ENCODE results near the gene HMGCL.
"Not testable (repeated sequence)": the region's sequence is repeated elsewhere in the genome, so short reads cannot be mapped to it uniquely, and the experiment has no call there.

Gene HMGCL

GRCh38 chr1:23825762-23826522 is 713 bp upstream of the HMGCL start:
- DNase-seq: peak; percentile 30

GRCh38 chr1:23824711-23825075 is 536 bp downstream of the HMGCL start:
- no peak for DNase-seq

DNA sequence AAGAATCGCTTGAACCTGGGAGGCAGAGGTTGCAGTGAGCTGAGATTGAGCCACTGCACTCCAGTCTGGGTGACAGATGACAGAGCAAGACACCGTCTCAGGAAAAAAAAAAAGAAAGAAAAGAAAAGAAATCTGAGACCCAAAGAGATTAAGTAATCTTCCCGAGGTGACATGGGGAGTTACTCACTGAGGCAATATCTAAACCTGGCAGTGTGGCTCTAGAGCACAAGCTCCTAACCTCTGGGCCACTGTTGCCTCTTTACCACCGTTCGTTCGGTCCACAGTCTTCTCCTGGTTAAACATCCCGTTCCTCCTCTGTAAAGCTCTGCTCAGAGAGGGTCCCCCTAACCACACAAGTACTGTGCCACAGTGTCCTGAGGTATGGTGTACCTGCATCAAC is 1.5 kb downstream of the HMGCL start:
- no peak for DNase-seq

DNA sequence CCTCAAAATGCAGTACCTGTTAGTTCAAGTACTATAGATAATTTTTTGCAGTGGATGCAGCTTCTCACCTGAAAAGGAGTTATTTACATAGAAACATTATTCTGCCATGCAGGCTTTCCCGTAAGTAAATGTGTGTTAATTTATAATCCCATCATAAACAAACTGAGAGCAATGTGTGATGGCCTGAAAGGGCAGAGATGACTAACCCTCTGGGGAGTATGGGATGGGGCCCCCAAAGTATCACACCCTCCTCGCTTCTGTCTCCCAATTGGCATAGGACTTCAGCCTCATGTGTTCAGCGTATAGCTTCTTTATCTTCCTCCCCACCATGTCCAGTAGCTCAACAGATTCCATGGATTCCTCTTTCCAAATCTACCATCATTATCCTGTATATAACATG is 7.6 kb downstream of the HMGCL start:
- DNase-seq: no peak

DNA sequence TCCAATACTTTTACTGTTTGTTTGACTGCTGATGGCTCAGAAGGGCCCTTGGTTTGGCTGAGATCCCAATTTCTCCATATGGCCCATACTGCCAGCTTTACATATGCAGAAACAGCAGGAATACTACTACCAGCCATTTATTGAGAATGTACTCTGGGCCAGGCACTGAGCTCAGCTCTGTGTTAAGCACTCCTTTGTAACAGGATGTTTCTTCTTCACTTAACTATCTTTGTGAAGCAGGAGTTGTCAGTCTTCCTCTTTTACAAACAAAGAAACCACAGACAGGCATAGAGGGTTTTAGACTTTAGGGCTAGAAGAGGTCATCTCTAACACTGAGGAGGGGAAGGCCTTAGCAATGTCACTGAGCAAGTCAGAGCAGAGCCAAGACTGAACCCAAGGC is 8.3 kb downstream of the HMGCL start:
- DNase-seq: no peak

- no peak for DNase-seq
Observed at GRCh38 chr1:23816361-23816760, 8.9 kb downstream of the HMGCL start.

DNA sequence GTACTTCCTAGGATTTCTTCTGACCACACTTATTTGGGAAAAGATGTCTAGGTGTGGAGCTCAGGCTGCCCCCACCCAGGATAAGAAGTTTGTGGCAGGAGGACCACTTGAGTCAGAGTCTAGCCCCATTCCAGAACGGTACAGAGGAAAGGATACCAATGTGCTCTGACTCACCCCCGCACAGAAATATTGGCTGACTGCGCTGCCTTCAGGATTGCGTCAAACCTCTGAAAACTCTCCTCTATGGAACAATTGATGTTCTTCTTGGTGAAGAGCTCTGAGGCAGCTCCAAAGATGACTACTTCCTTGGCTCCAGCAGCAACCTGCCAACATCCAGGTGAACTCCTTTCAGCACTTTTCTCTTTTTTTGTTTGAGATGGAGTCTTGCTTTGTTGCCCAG is 11.2 kb downstream of the HMGCL start:
- no peak for DNase-seq

DNA sequence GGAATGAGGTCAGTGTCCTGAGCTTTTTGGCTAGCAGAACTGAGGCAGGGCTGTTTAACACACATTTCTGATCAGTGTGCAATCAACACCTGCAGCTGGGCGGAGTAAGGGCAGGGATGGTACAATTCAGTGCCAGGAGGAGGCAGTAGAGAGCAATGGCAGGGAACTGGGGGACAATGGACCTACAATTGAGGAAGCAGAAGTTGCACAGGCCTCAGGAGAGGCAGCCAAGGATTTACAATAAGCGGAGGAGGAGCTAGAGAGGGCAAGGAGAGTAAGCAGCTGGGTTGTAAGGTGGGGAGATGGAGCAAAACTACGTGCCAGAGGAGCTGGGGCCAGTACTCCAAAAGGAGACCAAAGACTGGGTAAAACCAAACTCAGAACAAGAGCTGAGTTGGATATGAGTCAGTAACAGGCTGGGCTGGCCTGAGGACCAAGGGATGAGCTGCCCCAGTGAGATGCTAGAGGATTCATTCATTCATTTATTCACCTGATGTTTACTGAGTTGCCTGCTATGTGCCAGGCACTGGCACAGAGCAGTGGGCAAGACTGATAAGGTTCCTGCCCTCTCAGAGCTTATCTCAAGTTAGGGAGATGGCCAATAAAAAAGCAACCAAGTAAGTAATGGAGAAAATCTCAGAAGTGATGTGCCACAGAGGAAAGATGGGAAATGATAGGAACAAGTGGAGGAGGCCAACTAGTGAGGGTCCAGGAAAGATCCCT is 14.2 kb downstream of the HMGCL start:
- DNase-seq: peak; percentile 6

DNA sequence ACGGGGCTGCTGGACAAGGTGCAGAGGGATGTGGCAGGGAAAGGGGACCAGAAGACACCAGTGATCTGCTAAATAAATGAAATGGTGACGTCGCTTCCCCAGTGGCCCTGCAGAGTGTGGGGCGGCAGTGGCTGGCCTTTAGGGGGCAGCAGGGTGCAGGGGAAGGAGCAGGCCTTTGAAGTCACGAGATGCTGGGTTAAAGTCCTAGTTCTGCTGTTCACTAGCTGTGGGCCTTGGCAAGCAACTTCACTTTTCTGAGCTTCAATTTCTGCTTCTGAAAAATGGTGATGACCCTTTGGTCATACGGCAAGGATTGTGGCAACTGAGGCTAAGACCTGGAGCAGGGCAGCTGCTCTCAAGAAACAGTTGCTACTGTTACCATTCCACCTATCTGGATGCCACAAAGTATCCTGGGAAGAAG is 15.5 kb downstream of the HMGCL start:
- DNase-seq: peak; percentile 52

GRCh38 chr1:23807453-23807852 is 17.8 kb downstream of the HMGCL start:
- DNase-seq: no peak

GRCh38 chr1:23806280-23806679 is 18.9 kb downstream of the HMGCL start:
- no peak for DNase-seq

GRCh38 chr1:23805025-23805424 is 20.2 kb downstream of the HMGCL start:
- DNase-seq: no peak

GRCh38 chr1:23804183-23804835 is 20.9 kb downstream of the HMGCL start:
- no peak for DNase-seq

GRCh38 chr1:23803674-23804073 is 21.6 kb downstream of the HMGCL start:
- no peak for DNase-seq

- not testable (repeated sequence) for DNase-seq
Observed at GRCh38 chr1:23802809-23803342, 22.4 kb downstream of the HMGCL start.

- DNase-seq: no peak
Observed at GRCh38 chr1:23801876-23802275, 23.4 kb downstream of the HMGCL start.

GRCh38 chr1:23801338-23801748 is 23.9 kb downstream of the HMGCL start:
- DNase-seq: no peak

DNA sequence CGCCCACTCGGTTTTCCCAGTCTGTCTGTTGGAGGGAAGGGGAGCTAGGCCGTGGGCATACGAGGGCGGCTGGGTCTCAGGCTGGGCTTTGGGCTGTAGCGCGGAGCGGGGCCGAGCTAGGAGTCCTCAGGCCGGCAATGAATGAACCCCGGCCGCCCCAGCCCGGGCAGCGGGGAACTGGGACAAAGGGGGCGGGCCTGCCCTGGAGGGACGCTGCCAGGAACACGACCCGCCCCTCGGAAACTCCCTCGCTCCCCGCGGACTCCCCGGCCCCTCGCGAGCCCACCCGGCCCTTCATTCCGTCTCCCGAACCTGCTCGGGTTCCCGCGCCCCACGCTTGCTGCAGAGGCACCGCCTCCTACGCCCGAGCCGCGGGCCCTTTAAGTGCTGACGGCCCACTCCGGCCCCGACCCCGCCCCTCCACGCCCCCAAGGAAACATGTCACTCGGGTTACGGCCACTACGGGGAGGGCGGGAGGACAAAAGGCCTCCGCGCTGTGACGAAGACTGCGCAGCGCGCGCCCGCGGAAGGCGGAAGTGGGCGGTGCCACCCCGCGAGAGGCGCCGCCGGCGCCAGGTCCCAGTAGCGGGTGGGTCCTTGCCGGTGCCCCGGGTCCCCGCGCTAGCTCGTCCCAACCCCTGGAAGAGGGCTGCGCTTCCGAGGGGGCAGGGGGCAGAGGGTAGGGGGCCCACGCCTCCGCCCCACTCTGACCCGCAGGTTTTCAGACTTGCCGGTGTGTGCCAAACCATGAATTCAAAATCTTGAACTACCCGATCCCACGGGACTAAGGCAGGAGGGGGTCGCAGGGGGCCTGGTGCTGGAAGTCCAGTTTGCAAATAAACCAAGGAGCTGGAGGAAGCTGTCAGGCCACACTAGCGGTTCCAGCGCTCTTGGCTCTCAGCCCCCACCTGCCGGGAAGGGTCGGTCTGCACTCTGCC is 24.6 kb downstream of the HMGCL start, which contains the start of gene GALE:
Gene GALE, minus strand, starts transcription at position 355 of the 938 bp plus-strand sequence. CDS start 1,747 bp downstream, outside the sequence.
- peak; percentile 88 for DNase-seq

DNA sequence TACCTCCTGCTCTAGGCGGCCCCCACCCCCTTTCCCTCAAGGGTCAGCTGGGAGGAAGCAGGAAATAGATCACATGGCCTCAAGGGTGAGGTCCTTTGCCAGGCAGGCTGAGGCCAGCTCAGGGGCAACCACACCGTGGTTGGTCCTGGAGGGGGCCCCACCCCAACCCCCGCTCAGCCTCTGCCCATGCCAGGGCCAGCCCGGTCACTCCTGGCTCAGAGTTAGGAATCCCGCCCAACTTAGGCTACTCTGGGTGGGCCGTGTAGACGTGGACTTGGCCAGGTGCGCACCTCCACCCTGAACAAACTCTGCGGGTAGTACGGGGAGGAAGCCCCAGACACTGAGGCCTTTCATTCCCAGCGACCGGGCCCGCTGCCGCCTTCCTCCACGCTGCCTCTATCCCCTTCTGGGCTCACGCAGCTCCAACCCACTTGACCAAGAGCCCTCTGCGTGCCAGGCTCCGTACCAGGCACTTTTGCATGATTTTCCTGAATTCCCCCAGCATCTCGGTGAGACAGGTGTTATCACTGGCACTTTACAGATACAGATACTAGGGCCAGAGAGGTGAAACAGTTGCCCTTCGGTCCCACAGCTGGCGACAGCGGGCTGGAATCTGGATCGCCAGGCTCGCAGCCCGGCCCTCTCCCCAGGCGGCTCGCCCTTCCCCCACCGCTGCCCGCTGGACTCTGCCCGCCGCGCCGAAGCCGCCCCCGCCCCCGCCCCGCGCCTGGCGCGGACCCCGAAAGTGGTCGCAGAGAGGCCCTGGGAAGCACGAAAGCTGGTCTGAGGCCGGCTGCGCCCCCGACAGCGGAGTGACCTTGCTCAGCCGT is 25.4 kb downstream of the HMGCL start:
- peak; percentile 64 for DNase-seq

DNA sequence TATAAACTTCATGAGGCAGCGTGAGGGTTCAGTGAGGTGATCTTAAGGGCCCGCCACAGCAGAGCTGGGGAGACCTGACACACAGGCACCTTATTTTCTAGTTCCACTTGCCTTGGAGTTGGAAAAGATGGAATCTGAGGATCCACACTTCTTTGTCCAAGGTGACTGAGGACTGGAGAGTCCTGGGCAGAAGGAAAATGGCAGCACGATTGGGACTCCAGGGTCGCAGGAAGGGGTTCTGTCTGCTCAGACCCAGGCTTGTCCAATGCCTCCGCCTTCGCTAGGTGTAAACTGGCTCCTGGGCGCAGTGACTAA is 26.0 kb downstream of the HMGCL start:
- DNase-seq: no peak

DNA sequence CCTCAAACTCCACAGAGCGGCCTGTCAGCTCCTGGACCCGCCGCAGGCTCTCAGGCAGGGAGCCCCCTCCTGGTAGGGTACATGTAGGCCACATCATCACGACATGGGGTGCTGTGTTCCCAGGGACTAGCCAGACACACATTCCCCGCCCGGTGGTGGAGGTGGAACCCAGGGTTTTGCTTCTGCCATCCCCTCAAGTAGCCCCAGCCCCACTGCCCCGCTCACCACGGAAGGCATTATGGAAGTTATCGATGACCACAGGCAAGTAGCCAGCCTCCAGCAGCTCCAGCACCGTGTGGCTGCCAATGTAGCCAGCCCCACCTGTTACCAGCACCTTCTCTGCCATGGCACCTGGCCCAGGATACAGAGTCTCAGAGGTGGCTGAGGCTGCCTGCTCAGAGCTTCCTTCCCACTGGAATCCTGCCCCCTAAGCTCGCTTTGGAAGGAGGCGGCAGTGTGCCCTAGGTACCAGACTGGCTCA is 26.5 kb downstream of the HMGCL start:
- no peak for DNase-seq

All from NCI-H510A treated with DMSO at 0.1 percent for 48 hours (cell line).